ENCODE results near the gene GTF3A. TPM values are rescaled to one million over a fixed set of nuclear protein-coding genes. Genes with fewer than 3 reads are reported as not detected.

Gene GTF3A
- total and polyA plus RNA-seq, 2 experiments from 2014 or later = 109 to 190 TPM

DNA sequence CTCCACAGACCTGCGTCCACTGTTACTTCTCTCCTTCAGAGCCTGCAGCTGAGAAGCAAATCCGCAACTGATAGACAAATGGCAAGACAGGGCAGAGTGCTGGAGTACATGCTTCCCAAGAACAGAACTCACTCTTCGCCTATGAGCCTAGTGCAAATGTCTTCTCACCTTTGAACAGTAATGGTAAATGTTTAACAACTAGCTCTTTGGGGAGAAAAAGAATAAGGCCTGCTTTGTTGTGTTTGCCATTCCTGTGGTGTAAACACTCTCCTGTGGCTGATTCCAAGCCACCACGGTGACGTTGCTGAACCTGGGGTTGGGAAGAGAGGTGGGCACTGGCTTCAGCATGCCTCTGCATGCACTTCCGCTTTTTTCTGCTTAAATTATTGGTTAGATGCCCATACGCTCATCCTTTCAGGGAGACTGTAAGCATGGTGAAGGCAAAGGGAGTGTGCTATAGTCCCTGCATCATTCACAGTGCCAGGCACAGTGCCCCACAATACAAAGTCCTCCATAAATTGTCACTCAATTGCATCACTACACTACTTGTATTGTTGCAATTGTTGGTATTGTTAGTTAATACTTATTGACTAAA lies 28.1 kb upstream of the GTF3A start:
- no peak overlapping the region for H3K27ac Mint-ChIP-seq
- Histone ChIP-seq H3K4me3 (no peak overlapping the region), H2AFZ (peak overlapping the region; percentile 38; the same call in 1 of the 2 replicates), H3K27me3 (ENCODE audit: insufficient read depth) (no peaks in the 10 kb centered on the region), H3K9me2 (ENCODE audit: insufficient read depth) (peaks cover 9% of the 10 kb centered on the region), H3K36me3 (ENCODE audit: insufficient read depth) (no peaks in the 10 kb centered on the region), H3K27ac (ENCODE audit: low read depth) (no peak overlapping the region), H4K20me1 (replicated peaks; ENCODE audit: insufficient read depth) (no peaks in the 10 kb centered on the region), H3K4me2 (no peak overlapping the region), H3K4me1 (ENCODE audit: insufficient read depth) (no peaks in the 10 kb centered on the region), H3F3A (replicated peaks; ENCODE audit: low read depth) (no peaks in the 10 kb centered on the region), H3K79me2 (replicated peaks; ENCODE audit: insufficient read depth) (no peaks in the 10 kb centered on the region)
- no peak overlapping the region for H3K4me3 Mint-ChIP-seq
- H3K4me1 Mint-ChIP-seq = peaks cover 3% of the 10 kb centered on the region; the same call in 2 of the 3 replicates
- H3K9me3 Mint-ChIP-seq = no peaks in the 10 kb centered on the region
- DNase-seq (ENCODE audit: low spot score) (no peak), ATAC-seq (no peak)
- TF ChIP-seq, protein P1, sequence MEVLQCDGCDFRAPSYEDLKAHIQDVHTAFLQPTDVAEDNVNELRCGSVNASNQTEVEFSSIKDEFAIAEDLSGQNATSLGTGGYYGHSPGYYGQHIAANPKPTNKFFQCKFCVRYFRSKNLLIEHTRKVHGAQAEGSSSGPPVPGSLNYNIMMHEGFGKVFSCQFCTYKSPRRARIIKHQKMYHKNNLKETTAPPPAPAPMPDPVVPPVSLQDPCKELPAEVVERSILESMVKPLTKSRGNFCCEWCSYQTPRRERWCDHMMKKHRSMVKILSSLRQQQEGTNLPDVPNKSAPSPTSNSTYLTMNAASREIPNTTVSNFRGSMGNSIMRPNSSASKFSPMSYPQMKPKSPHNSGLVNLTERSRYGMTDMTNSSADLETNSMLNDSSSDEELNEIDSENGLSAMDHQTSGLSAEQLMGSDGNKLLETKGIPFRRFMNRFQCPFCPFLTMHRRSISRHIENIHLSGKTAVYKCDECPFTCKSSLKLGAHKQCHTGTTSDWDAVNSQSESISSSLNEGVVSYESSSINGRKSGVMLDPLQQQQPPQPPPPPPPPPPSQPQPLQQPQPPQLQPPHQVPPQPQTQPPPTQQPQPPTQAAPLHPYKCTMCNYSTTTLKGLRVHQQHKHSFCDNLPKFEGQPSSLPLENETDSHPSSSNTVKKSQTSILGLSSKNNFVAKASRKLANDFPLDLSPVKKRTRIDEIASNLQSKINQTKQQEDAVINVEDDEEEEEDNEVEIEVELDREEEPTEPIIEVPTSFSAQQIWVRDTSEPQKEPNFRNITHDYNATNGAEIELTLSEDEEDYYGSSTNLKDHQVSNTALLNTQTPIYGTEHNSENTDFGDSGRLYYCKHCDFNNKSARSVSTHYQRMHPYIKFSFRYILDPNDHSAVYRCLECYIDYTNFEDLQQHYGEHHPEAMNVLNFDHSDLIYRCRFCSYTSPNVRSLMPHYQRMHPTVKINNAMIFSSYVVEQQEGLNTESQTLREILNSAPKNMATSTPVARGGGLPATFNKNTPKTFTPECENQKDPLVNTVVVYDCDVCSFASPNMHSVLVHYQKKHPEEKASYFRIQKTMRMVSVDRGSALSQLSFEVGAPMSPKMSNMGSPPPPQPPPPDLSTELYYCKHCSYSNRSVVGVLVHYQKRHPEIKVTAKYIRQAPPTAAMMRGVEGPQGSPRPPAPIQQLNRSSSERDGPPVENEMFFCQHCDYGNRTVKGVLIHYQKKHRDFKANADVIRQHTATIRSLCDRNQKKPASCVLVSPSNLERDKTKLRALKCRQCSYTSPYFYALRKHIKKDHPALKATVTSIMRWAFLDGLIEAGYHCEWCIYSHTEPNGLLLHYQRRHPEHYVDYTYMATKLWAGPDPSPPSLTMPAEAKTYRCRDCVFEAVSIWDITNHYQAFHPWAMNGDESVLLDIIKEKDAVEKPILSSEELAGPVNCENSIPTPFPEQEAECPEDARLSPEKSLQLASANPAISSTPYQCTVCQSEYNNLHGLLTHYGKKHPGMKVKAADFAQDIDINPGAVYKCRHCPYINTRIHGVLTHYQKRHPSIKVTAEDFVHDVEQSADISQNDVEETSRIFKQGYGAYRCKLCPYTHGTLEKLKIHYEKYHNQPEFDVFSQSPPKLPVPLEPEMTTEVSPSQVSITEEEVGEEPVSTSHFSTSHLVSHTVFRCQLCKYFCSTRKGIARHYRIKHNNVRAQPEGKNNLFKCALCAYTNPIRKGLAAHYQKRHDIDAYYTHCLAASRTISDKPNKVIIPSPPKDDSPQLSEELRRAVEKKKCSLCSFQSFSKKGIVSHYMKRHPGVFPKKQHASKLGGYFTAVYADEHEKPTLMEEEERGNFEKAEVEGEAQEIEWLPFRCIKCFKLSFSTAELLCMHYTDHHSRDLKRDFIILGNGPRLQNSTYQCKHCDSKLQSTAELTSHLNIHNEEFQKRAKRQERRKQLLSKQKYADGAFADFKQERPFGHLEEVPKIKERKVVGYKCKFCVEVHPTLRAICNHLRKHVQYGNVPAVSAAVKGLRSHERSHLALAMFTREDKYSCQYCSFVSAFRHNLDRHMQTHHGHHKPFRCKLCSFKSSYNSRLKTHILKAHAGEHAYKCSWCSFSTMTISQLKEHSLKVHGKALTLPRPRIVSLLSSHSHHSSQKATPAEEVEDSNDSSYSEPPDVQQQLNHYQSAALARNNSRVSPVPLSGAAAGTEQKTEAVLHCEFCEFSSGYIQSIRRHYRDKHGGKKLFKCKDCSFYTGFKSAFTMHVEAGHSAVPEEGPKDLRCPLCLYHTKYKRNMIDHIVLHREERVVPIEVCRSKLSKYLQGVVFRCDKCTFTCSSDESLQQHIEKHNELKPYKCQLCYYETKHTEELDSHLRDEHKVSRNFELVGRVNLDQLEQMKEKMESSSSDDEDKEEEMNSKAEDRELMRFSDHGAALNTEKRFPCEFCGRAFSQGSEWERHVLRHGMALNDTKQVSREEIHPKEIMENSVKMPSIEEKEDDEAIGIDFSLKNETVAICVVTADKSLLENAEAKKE (CRISPR knock-in tag; IDR thresholded peaks at IDR 0.05) = no peak
- no peak for TF ChIP-seq CREB1 (CRISPR knock-in tag; IDR thresholded peaks at IDR 0.05; ENCODE audit: low read depth)
- no peak for TF ChIP-seq ETS1 (IDR thresholded peaks at IDR 0.05)
- TF ChIP-seq, protein P2, sequence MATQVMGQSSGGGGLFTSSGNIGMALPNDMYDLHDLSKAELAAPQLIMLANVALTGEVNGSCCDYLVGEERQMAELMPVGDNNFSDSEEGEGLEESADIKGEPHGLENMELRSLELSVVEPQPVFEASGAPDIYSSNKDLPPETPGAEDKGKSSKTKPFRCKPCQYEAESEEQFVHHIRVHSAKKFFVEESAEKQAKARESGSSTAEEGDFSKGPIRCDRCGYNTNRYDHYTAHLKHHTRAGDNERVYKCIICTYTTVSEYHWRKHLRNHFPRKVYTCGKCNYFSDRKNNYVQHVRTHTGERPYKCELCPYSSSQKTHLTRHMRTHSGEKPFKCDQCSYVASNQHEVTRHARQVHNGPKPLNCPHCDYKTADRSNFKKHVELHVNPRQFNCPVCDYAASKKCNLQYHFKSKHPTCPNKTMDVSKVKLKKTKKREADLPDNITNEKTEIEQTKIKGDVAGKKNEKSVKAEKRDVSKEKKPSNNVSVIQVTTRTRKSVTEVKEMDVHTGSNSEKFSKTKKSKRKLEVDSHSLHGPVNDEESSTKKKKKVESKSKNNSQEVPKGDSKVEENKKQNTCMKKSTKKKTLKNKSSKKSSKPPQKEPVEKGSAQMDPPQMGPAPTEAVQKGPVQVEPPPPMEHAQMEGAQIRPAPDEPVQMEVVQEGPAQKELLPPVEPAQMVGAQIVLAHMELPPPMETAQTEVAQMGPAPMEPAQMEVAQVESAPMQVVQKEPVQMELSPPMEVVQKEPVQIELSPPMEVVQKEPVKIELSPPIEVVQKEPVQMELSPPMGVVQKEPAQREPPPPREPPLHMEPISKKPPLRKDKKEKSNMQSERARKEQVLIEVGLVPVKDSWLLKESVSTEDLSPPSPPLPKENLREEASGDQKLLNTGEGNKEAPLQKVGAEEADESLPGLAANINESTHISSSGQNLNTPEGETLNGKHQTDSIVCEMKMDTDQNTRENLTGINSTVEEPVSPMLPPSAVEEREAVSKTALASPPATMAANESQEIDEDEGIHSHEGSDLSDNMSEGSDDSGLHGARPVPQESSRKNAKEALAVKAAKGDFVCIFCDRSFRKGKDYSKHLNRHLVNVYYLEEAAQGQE (IDR thresholded peaks at IDR 0.05; ENCODE audit: unreplicated experiment) = no peak
- no peak for TF ChIP-seq EZH2phosphoT487 (IDR thresholded peaks at IDR 0.05; ENCODE audit: unreplicated experiment)
- TF ChIP-seq POLR2AphosphoS5 (IDR thresholded peaks at IDR 0.05; ENCODE audit: low read depth) = no peak
- no peak for TF ChIP-seq ZNF331 (CRISPR knock-in tag; IDR thresholded peaks at IDR 0.05; ENCODE audit: low read depth)
- TF ChIP-seq, protein P3, sequence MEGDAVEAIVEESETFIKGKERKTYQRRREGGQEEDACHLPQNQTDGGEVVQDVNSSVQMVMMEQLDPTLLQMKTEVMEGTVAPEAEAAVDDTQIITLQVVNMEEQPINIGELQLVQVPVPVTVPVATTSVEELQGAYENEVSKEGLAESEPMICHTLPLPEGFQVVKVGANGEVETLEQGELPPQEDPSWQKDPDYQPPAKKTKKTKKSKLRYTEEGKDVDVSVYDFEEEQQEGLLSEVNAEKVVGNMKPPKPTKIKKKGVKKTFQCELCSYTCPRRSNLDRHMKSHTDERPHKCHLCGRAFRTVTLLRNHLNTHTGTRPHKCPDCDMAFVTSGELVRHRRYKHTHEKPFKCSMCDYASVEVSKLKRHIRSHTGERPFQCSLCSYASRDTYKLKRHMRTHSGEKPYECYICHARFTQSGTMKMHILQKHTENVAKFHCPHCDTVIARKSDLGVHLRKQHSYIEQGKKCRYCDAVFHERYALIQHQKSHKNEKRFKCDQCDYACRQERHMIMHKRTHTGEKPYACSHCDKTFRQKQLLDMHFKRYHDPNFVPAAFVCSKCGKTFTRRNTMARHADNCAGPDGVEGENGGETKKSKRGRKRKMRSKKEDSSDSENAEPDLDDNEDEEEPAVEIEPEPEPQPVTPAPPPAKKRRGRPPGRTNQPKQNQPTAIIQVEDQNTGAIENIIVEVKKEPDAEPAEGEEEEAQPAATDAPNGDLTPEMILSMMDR (conservative IDR thresholded peaks at IDR 0.05; ENCODE audit: low read depth in 2 of 2) = no peak
- no peak for TF ChIP-seq EZH2 (IDR thresholded peaks at IDR 0.05; ENCODE audit: low read depth, unreplicated experiment)
- TF ChIP-seq ZNF114 (CRISPR knock-in tag; IDR thresholded peaks at IDR 0.05) = no peak
- no peak for TF ChIP-seq JUNB (IDR thresholded peaks at IDR 0.05; ENCODE audit: unreplicated experiment)
- no peak for TF ChIP-seq NANOG (IDR thresholded peaks at IDR 0.05; ENCODE audit: borderline replicate concordance)
- H3K27me3 Mint-ChIP-seq (ENCODE audit: insufficient read depth, low read depth, poor library complexity) = peaks cover 1% of the 10 kb centered on the region
- H3K36me3 Mint-ChIP-seq (ENCODE audit: low read depth) = no peaks in the 10 kb centered on the region

Measured in GM23338 (cell line).